NCI-H2171 treated with DMSO at 0.1 percent for 48 hours (cell line): Measurements from ENCODE around the gene POU2F1.
"Not testable (repeated sequence)": the region's sequence is repeated elsewhere in the genome, so short reads cannot be mapped to it uniquely, and the experiment has no call there.

Experiments
- DNase-seq: peaks from one replicate; lab custom pipeline; 2025; lab: John Stamatoyannopoulos, UW

The POU2F1 gene

GRCh38 chr1:167314671-167315070 is 94.0 kb downstream of the POU2F1 start:
- no peak for DNase-seq

- DNase-seq, result no peak
These were observed 96.8 kb downstream of the POU2F1 start for GRCh38 chr1:167317463-167317862.

- DNase-seq, result not testable (repeated sequence)
These were observed 98.5 kb downstream of the POU2F1 start for GRCh38 chr1:167319206-167319605.

GRCh38 chr1:167322483-167322882 is 101.8 kb downstream of the POU2F1 start:
- no peak for DNase-seq

- no peak for DNase-seq
These were observed 104.5 kb downstream of the POU2F1 start for GRCh38 chr1:167325151-167325550.

- DNase-seq, result no peak
These were observed 107.7 kb downstream of the POU2F1 start for GRCh38 chr1:167328306-167328815.

GRCh38 chr1:167328816-167329483 is 108.3 kb downstream of the POU2F1 start:
- no peak for DNase-seq

- no peak for DNase-seq
These were observed 110.1 kb downstream of the POU2F1 start for GRCh38 chr1:167330601-167331293.

- DNase-seq, result no peak
These were observed 111.0 kb downstream of the POU2F1 start for GRCh38 chr1:167331650-167332049.

GRCh38 chr1:167332503-167332902 is 111.8 kb downstream of the POU2F1 start:
- DNase-seq, result no peak

GRCh38 chr1:167333124-167333523 is 112.4 kb downstream of the POU2F1 start:
- no peak for DNase-seq

GRCh38 chr1:167333703-167334102 is 113.0 kb downstream of the POU2F1 start:
- no peak for DNase-seq

- DNase-seq, result no peak
These were observed 118.7 kb downstream of the POU2F1 start for GRCh38 chr1:167339405-167339804.

GRCh38 chr1:167342846-167343245 is 122.2 kb downstream of the POU2F1 start:
- DNase-seq, result no peak

- DNase-seq, result no peak
These were observed 123.4 kb downstream of the POU2F1 start for GRCh38 chr1:167344112-167344511.

GRCh38 chr1:167344615-167345385 is 124.1 kb downstream of the POU2F1 start:
- DNase-seq, result no peak

- no peak for DNase-seq
These were observed 124.7 kb downstream of the POU2F1 start for GRCh38 chr1:167345386-167345733.

- peak; percentile 58 for DNase-seq
These were observed 136.6 kb downstream of the POU2F1 start for GRCh38 chr1:167357305-167357704.

- DNase-seq, result no peak
These were observed 138.6 kb downstream of the POU2F1 start for GRCh38 chr1:167359295-167359694.

GRCh38 chr1:167360120-167360519 is 139.4 kb downstream of the POU2F1 start:
- no peak for DNase-seq

GRCh38 chr1:167362638-167363037 is 142.0 kb downstream of the POU2F1 start:
- no peak for DNase-seq

- no peak for DNase-seq
These were observed 144.1 kb downstream of the POU2F1 start for GRCh38 chr1:167364826-167365225.

GRCh38 chr1:167365360-167365759 is 144.7 kb downstream of the POU2F1 start:
- no peak for DNase-seq
